Memory B cell (primary cell): ENCODE results near the gene ADD2.

Source experiments
- ATAC-seq: fragments of 150-1000 bp; cut with Tn5 transposase; 2 replicates; pipeline ENCODE4 v1.10.0; 2021; ENCODE audit warnings: low read depth, mild to moderate bottlenecking, moderate library complexity
- DNase-seq, 2 donors: peaks; one replicate each; pipeline ENCODE4 v3.0.0; 2022; ENCODE audit warnings: low spot score in 2 of 2
- H3K27ac Mint-ChIP-seq: one replicate; pipeline ENCODE4 v1.8.0; 2022; ENCODE audit warnings: mild to moderate bottlenecking, moderate library complexity, mixed read lengths
- H3K27me3 Mint-ChIP-seq: one replicate; pipeline ENCODE4 v1.8.0; 2022; ENCODE audit warnings: mixed read lengths
- H3K36me3 Mint-ChIP-seq: one replicate; pipeline ENCODE4 v1.8.0; 2022; ENCODE audit warnings: mild to moderate bottlenecking, mixed read lengths
- H3K4me1 Mint-ChIP-seq: one replicate; pipeline ENCODE4 v1.8.0; 2022; ENCODE audit warnings: mixed read lengths
- H3K4me3 Mint-ChIP-seq: one replicate; pipeline ENCODE4 v1.8.0; 2022; ENCODE audit warnings: mild to moderate bottlenecking, moderate library complexity, mixed read lengths
- H3K9me3 Mint-ChIP-seq: one replicate; pipeline ENCODE4 v1.8.0; 2022; ENCODE audit warnings: mixed read lengths

Gene ADD2

GRCh38 chr2:70715071-70715985 lies 52.7 kb downstream of the ADD2 start:
- Mint-ChIP-seq H3K27me3 (no peaks in the 10 kb centered on the region), H3K4me3 (no peak overlapping the region), H3K27ac (no peak overlapping the region), H3K36me3 (peaks cover 9% of the 10 kb centered on the region), H3K4me1 (peaks cover 6% of the 10 kb centered on the region), H3K9me3 (no peaks in the 10 kb centered on the region)
- no peak for ATAC-seq
- DNase-seq = no peak

- Mint-ChIP-seq H3K27ac (no peak overlapping the region), H3K27me3 (no peaks in the 10 kb centered on the region)
These were observed 53.7 kb downstream of the ADD2 start for GRCh38 chr2:70714141-70714905.

GRCh38 chr2:70712916-70713315 lies 55.1 kb downstream of the ADD2 start:
- DNase-seq (no peak), ATAC-seq (no peak)
- Mint-ChIP-seq H3K27me3 (no peaks in the 10 kb centered on the region), H3K4me3 (no peak overlapping the region), H3K27ac (no peak overlapping the region), H3K4me1 (peaks cover 3% of the 10 kb centered on the region), H3K9me3 (no peaks in the 10 kb centered on the region), H3K36me3 (peaks cover 9% of the 10 kb centered on the region)

More at GRCh38 chr2:70714141-70714905, 53.7 kb downstream of the ADD2 start:
- Mint-ChIP-seq H3K4me3 (no peak overlapping the region), H3K36me3 (peaks cover 9% of the 10 kb centered on the region), H3K9me3 (no peaks in the 10 kb centered on the region), H3K4me1 (peaks cover 3% of the 10 kb centered on the region)
- ATAC-seq (no peak), DNase-seq (no peak)

GRCh38 chr2:70711191-70711590 lies 56.8 kb downstream of the ADD2 start:
- Mint-ChIP-seq H3K27ac (no peak overlapping the region), H3K9me3 (no peaks in the 10 kb centered on the region), H3K4me1 (peaks cover 3% of the 10 kb centered on the region), H3K27me3 (no peaks in the 10 kb centered on the region), H3K36me3 (peaks cover 11% of the 10 kb centered on the region), H3K4me3 (no peak overlapping the region)
- no peak for ATAC-seq
- DNase-seq = no peak

GRCh38 chr2:70710038-70710690 lies 57.8 kb downstream of the ADD2 start:
- Mint-ChIP-seq H3K36me3 (peaks cover 14% of the 10 kb centered on the region), H3K4me3 (no peak overlapping the region), H3K4me1 (no peaks in the 10 kb centered on the region), H3K27me3 (no peaks in the 10 kb centered on the region), H3K9me3 (no peaks in the 10 kb centered on the region), H3K27ac (no peak overlapping the region)
- no peak for ATAC-seq
- no peak for DNase-seq

- H3K4me1 Mint-ChIP-seq = peaks cover 2% of the 10 kb centered on the region
- no peak overlapping the region for H3K4me3 Mint-ChIP-seq
- no peaks in the 10 kb centered on the region for H3K9me3 Mint-ChIP-seq
- no peaks in the 10 kb centered on the region for H3K27me3 Mint-ChIP-seq
- H3K36me3 Mint-ChIP-seq = peaks cover 17% of the 10 kb centered on the region
- DNase-seq (no peak), ATAC-seq (no peak)
- H3K27ac Mint-ChIP-seq = no peak overlapping the region
These were observed 58.5 kb downstream of the ADD2 start for GRCh38 chr2:70709275-70710037.

- Mint-ChIP-seq H3K36me3 (peaks cover 19% of the 10 kb centered on the region), H3K4me3 (no peak overlapping the region), H3K4me1 (peaks cover 2% of the 10 kb centered on the region), H3K9me3 (no peaks in the 10 kb centered on the region), H3K27me3 (no peaks in the 10 kb centered on the region), H3K27ac (no peak overlapping the region)
- ATAC-seq = no peak
- DNase-seq = no peak
These were observed 59.4 kb downstream of the ADD2 start for GRCh38 chr2:70708376-70709199.

- Mint-ChIP-seq H3K27me3 (no peaks in the 10 kb centered on the region), H3K36me3 (peaks cover 19% of the 10 kb centered on the region), H3K27ac (no peak overlapping the region), H3K9me3 (no peaks in the 10 kb centered on the region), H3K4me1 (peaks cover 2% of the 10 kb centered on the region), H3K4me3 (no peak overlapping the region)
- DNase-seq (no peak), ATAC-seq (no peak)
These were observed 60.3 kb downstream of the ADD2 start for GRCh38 chr2:70707706-70708105.

- no peak overlapping the region for H3K27ac Mint-ChIP-seq
- no peaks in the 10 kb centered on the region for H3K9me3 Mint-ChIP-seq
- peaks cover 15% of the 10 kb centered on the region for H3K36me3 Mint-ChIP-seq
- peaks cover 2% of the 10 kb centered on the region for H3K4me1 Mint-ChIP-seq
- DNase-seq (no peak), ATAC-seq (no peak)
- no peaks in the 10 kb centered on the region for H3K27me3 Mint-ChIP-seq
- H3K4me3 Mint-ChIP-seq = no peak overlapping the region
These were observed 61.8 kb downstream of the ADD2 start for GRCh38 chr2:70706026-70706795.

GRCh38 chr2:70705160-70705850 lies 62.7 kb downstream of the ADD2 start:
- H3K9me3 Mint-ChIP-seq = no peaks in the 10 kb centered on the region
- H3K36me3 Mint-ChIP-seq = peaks cover 11% of the 10 kb centered on the region
- no peak overlapping the region for H3K27ac Mint-ChIP-seq
- ATAC-seq (no peak), DNase-seq (no peak)
- no peaks in the 10 kb centered on the region for H3K27me3 Mint-ChIP-seq
- H3K4me1 Mint-ChIP-seq = peaks cover 2% of the 10 kb centered on the region
- H3K4me3 Mint-ChIP-seq = no peak overlapping the region

- H3K9me3 Mint-ChIP-seq = no peaks in the 10 kb centered on the region
- H3K4me1 Mint-ChIP-seq = peaks cover 2% of the 10 kb centered on the region
- H3K27ac Mint-ChIP-seq = no peak overlapping the region
- no peak overlapping the region for H3K4me3 Mint-ChIP-seq
- H3K27me3 Mint-ChIP-seq = no peaks in the 10 kb centered on the region
- peaks cover 11% of the 10 kb centered on the region for H3K36me3 Mint-ChIP-seq
- no peak for ATAC-seq
- no peak for DNase-seq
These were observed 64.0 kb downstream of the ADD2 start for GRCh38 chr2:70703900-70704549.
